K562 (cell line): Measurements from ENCODE around the gene DHX38. TPM values are rescaled to one million over a fixed set of nuclear protein-coding genes. Genes with fewer than 3 reads are reported as not detected.
A peak's percentile ranks its signal among the peaks of the same experiment; 100 is the strongest.

Source experiments
- ATAC-seq: fragments of 200-7000 bp; cut with Tn5 transposase; 3 replicates; pipeline ENCODE4 v1.9.1; 2020; ENCODE audit warnings: moderate library complexity
- BruUV-seq: library from RNA; stranded (reverse); fragments of 400-500 nt; replicated peaks from 2 replicates; lab custom pipeline; 2021; lab: Mats Ljungman, UMichigan
- CTCF ChIA-PET: fragments of 300-600 bp; formaldehyde crosslinking; extraction: SDS; loops from one replicate; lab custom pipeline; 2021; ENCODE audit warnings: low intra/inter-chr PET ratio; lab: Yijun Ruan, JAX
- POLR2A ChIA-PET: fragments of 300-600, 350-650 bp; sonication (Branson Sonifier 250); formaldehyde crosslinking; extraction: SDS; loops from one replicate; lab custom pipeline; 2021; ENCODE audit warnings: antibody characterized with exemption, inconsistent platforms; lab: Yijun Ruan, JAX
- DNase-seq, 4 experiments: peaks; one replicate each; pipeline versions ENCODE4 v3.0.0 to v3.0.0-alpha.2; 2011 to 2018; ENCODE audit warnings: low spot score in 3 of 4, mixed read lengths in 3 of 4; ENCODE audit errors: extremely low read depth in 1 of 4
- FAIRE-seq: peaks from 2 replicates; lab custom pipeline; 2011; peaks lifted over from hg19 to GRCh38; lab: Jason Lieb, UNC
- H2AFZ ChIP-seq: 2 replicates; pipeline ENCODE4 v1.6.0; 2011; ENCODE audit warnings: low read depth, low read length, control low read depth, inconsistent platforms
- H3K27ac ChIP-seq: fragments of 200-600 bp; 3 replicates; pipeline ENCODE4 v1.8.0; 2011; ENCODE audit warnings: low read depth, mild to moderate bottlenecking, control low read depth, inconsistent platforms, low read length, moderate library complexity, mixed read lengths; ENCODE audit errors: extremely low read depth
- H3K27me3 ChIP-seq, 2 experiments: fragments of 300-600 bp in 1 of 2; 2 replicates in 1 of 2; 3 replicates in 1 of 2; pipeline versions ENCODE4 v1.6.0 to v1.8.0; 2011; ENCODE audit warnings: inconsistent platforms in 2 of 2, low read length in 2 of 2, mild to moderate bottlenecking in 1 of 2, mixed read lengths in 1 of 2, moderate library complexity in 1 of 2; ENCODE audit not compliant: control insufficient read depth in 2 of 2, insufficient read depth in 2 of 2
- H3K36me3 ChIP-seq: fragments of 300-600 bp; 3 replicates; pipeline ENCODE4 v1.8.0; 2011; ENCODE audit warnings: mild to moderate bottlenecking, low read length, inconsistent platforms; ENCODE audit not compliant: control insufficient read depth, insufficient read depth
- H3K4me1 ChIP-seq, 2 experiments: fragments of 200-600 bp in 1 of 2; replicated peaks in 1 of 2; 2 replicates in 1 of 2; 3 replicates in 1 of 2; pipeline versions ENCODE4 v1.5.1 to v1.8.0; 2011; ENCODE audit warnings: inconsistent platforms in 2 of 2, low read length in 2 of 2, mild to moderate bottlenecking in 1 of 2, mixed read lengths in 1 of 2, moderate library complexity in 1 of 2; ENCODE audit not compliant: control insufficient read depth in 2 of 2, insufficient read depth in 2 of 2
- H3K4me2 ChIP-seq: 2 replicates; pipeline ENCODE4 v1.6.1; 2011; ENCODE audit warnings: low read length, control low read depth, inconsistent platforms, mixed read lengths; ENCODE audit not compliant: insufficient read depth
- H3K4me3 ChIP-seq: fragments of 200-600 bp; sonication (generic), shearing (Covaris generic); 2 replicates; pipeline ENCODE4 v1.5.1; 2016; ENCODE audit warnings: control low read depth, inconsistent platforms
- H3K79me2 ChIP-seq: fragments of 200-600 bp; 3 replicates; pipeline ENCODE4 v1.8.0; 2011; ENCODE audit warnings: low read length, inconsistent platforms; ENCODE audit not compliant: control insufficient read depth, insufficient read depth
- H3K9ac ChIP-seq, 2 experiments: 2 replicates each; pipeline versions ENCODE4 v1.6.0 to v1.6.1; 2011; ENCODE audit warnings: low read depth in 2 of 2, low read length in 2 of 2, control low read depth in 1 of 2, inconsistent platforms in 1 of 2, mild to moderate bottlenecking in 1 of 2, mixed read lengths in 1 of 2; ENCODE audit not compliant: insufficient read depth in 1 of 2
- H3K9me1 ChIP-seq: one replicate; pipeline ENCODE4 v1.6.0; 2011; ENCODE audit warnings: inconsistent platforms, mild to moderate bottlenecking, low read length, moderate library complexity; ENCODE audit not compliant: control insufficient read depth, insufficient read depth
- H3K9me3 ChIP-seq: replicated peaks from 2 replicates; pipeline ENCODE4 v1.5.1; 2011; ENCODE audit warnings: low read depth, low read length, inconsistent platforms; ENCODE audit not compliant: control insufficient read depth, insufficient read depth
- H4K20me1 ChIP-seq: replicated peaks from 2 replicates; pipeline ENCODE4 v1.6.1; 2011; ENCODE audit warnings: low read length, inconsistent platforms, mixed read lengths; ENCODE audit not compliant: control insufficient read depth, insufficient read depth
- ATF4 ChIP-seq: fragments of 450-650 bp; formaldehyde crosslinking; IDR thresholded peaks from 2 replicates; pipeline ENCODE4 v1.4.0; 2022; ENCODE audit warnings: mild to moderate bottlenecking, moderate library complexity
- BHLHE40 ChIP-seq: IDR thresholded peaks from 2 replicates; pipeline ENCODE4 v1.6.1; 2011; ENCODE audit warnings: low read length, improper control_type of control experiment
- CC2D1A ChIP-seq: fragments of 450-650 bp; IDR thresholded peaks from 2 replicates; pipeline ENCODE4 v1.6.1; 2017; ENCODE audit warnings: mild to moderate bottlenecking
- E2F6 ChIP-seq, 2 experiments: IDR thresholded peaks; 2 replicates each; pipeline ENCODE4 v1.6.1; 2011; ENCODE audit warnings: borderline replicate concordance in 1 of 2, control low read depth in 1 of 2, low read depth in 1 of 2, low read length in 1 of 2, mild to moderate bottlenecking in 1 of 2, mixed read lengths in 1 of 2, moderate library complexity in 1 of 2; ENCODE audit not compliant: insufficient read depth in 1 of 2, insufficient read length in 1 of 2, poor library complexity in 1 of 2, severe bottlenecking in 1 of 2; ENCODE audit errors: extremely low read depth in 1 of 2
- FOXJ2 ChIP-seq: fragments of 200-800 bp; sonication (Bioruptor generic); IDR thresholded peaks from 2 replicates; pipeline ENCODE4 v1.6.1; 2016; ENCODE audit warnings: missing genetic modification characterization, missing compliant biosample characterization
- L3MBTL2 ChIP-seq: fragments of 450-650 bp; IDR thresholded peaks from 2 replicates; pipeline ENCODE4 v1.6.1; 2016; ENCODE audit warnings: mild to moderate bottlenecking, moderate library complexity
- MAX ChIP-seq: sonication (generic); formaldehyde crosslinking; IDR thresholded peaks from 2 replicates; pipeline ENCODE4 v1.9.0; 2022; ENCODE audit warnings: mild to moderate bottlenecking, missing genetic modification reagents
- MNT ChIP-seq, 2 experiments: fragments of 450-650 bp; conservative IDR thresholded peaks; 2 replicates each; pipeline ENCODE4 v1.6.1; 2017; ENCODE audit warnings: mild to moderate bottlenecking in 2 of 2, moderate library complexity in 2 of 2
- RAD51 ChIP-seq: fragments of 450-650 bp; IDR thresholded peaks from 2 replicates; pipeline ENCODE4 v1.7.1; 2016; ENCODE audit warnings: low read depth, mild to moderate bottlenecking, borderline replicate concordance
- SREBF1 ChIP-seq: fragments of 150-350 bp; IDR thresholded peaks from 2 replicates; pipeline ENCODE4 v1.6.1; 2014; ENCODE audit warnings: antibody characterized with exemption, low read depth, low read length, borderline replicate concordance
- TEAD4 ChIP-seq, 2 experiments: sonication (generic) in 1 of 2; formaldehyde crosslinking in 1 of 2; IDR thresholded peaks; 2 replicates each; pipeline versions ENCODE4 v1.6.1 to v1.8.0; 2012 to 2022; ENCODE audit warnings: borderline replicate concordance in 1 of 2, inconsistent platforms in 1 of 2, low read length in 1 of 2, mild to moderate bottlenecking in 1 of 2, missing genetic modification reagents in 1 of 2
- TGIF2 ChIP-seq: sonication (generic); formaldehyde crosslinking; IDR thresholded peaks from 2 replicates; pipeline ENCODE4 v1.8.1; 2022; ENCODE audit warnings: mild to moderate bottlenecking, missing genetic modification reagents, moderate library complexity
- WGBS: fragments of 100-300 bp; shearing (Covaris generic); methylation state at CpG from one replicate; pipeline ENCODE4 v1.1.6; 2016; ENCODE audit warnings: low coverage, mixed read lengths; ENCODE audit not compliant: insufficient coverage; ENCODE audit errors: missing lambda C conversion rate; 5-methylcytosine and 5-hydroxymethylcytosine counted together
- in situ Hi-C: fragments of 300-500 bp; cut with MboI; formaldehyde crosslinking; loops from 4 replicates; pipeline ENCODE4 v1.15.0; 2018; ENCODE audit warnings: inconsistent platforms, mixed read lengths
- intact Hi-C: fragments of 100-400 bp; cut with micrococcal nuclease; formaldehyde crosslinking; loops from 2 replicates; pipeline ENCODE4 v1.14.2; 2022
- polyA plus RNA-seq, 8 experiments: library from polyadenylated mRNA; depleted of rRNA in 4 of 8; stranded (reverse) in 5 of 8; unstranded in 3 of 8; fragments of >200 nt; fragmentation: Nextera tagmentation in 2 of 8; fragmentation: Illumina TruSeq in 1 of 8; extraction: Ambion mirVana in 2 of 8; extraction: Trizol in 1 of 8; gene quantifications; 2 replicates each; pipeline versions ENCODE4 v1.2.1 to v1.2.3, GENCODE V29; 2011 to 2014; ENCODE audit warnings: inconsistent platforms in 1 of 8, missing spikeins in 1 of 8
- total RNA-seq, 7 experiments: library from RNA; depleted of rRNA in 6 of 7; stranded (reverse); fragments of >200 nt in 6 of 7; fragmentation: Illumina TruSeq in 2 of 7; extraction: Trizol in 2 of 7; gene quantifications; 2 replicates each; pipeline versions ENCODE4 v1.2.1 to v1.2.3, GENCODE V29; 2011 to 2021; ENCODE audit warnings: low replicate concordance in 1 of 7

The DHX38 gene
- total and polyA plus RNA-seq, 9 of the 15 experiments (the other 6 are each of a cell fraction or from before 2014, with no cell fraction given): 2.8 to 76.8 (median 40.8) TPM

GRCh38 chr16:72110662-72111615, 17.3 kb downstream of the DHX38 start (continued):
- TF ChIP-seq TEAD4 (IDR thresholded peaks at IDR 0.05; ENCODE audit: low read length) (no peak), TEAD4 (CRISPR knock-in tag; IDR thresholded peaks at IDR 0.05; ENCODE audit: borderline replicate concordance) (no peak)

- intact Hi-C loops: no loop called here
- no peaks in the 10 kb centered on the region for H3K9me3 ChIP-seq
- H3K79me2 ChIP-seq: no peaks in the 10 kb centered on the region
- H2AFZ ChIP-seq: no peak overlapping the region
- 80% methylated on average over 18 of the region's 19 CpGs for WGBS
- DNase-seq (peak; percentile 50 to 54 (median 52)), FAIRE-seq (no peak), ATAC-seq (peak; percentile 65)
- H3K4me1 ChIP-seq: peaks cover 4 to 16% of the 10 kb centered on the region in 2 experiments; a peak in 3 of 5 replicates
- H4K20me1 ChIP-seq: no peaks in the 10 kb centered on the region
- H3K9me1 ChIP-seq: peaks cover 4% of the 10 kb centered on the region
- in situ Hi-C loops: no loop called here
- CTCF ChIA-PET: no interaction called here
- H3K36me3 ChIP-seq: peaks cover 57% of the 10 kb centered on the region; the same call in 2 of the 3 replicates
- BruUV-seq: no TSS peak
- H3K4me2 ChIP-seq: no peak overlapping the region
- POLR2A ChIA-PET: interaction anchor here (0.7 to 1.1 kb wide), 3 partner anchors 9 to 26 kb away, joined by 3 to 4 read pairs (median 3); partner anchors contain the start of genes DHX38 and TXNL4B
- H3K27me3 ChIP-seq: no peaks in the 10 kb centered on the region
- H3K4me3 ChIP-seq: no peak overlapping the region
- H3K9ac ChIP-seq: no peak overlapping the region
- no peak overlapping the region for H3K27ac ChIP-seq
- peak; percentile 56; the same call in 1 of the 2 replicates for TF ChIP-seq BHLHE40
- TF ChIP-seq FOXJ2: 0 out of 2 replicates have a peak, but pooled peaks have one; percentile 32
- TF ChIP-seq ATF4 (CRISPR knock-in tag): no peak
- TF ChIP-seq MAX: peak; percentile 67
- peak in 1 of 2 experiments; percentile 42 for TF ChIP-seq E2F6 (IDR thresholded peaks at IDR 0.05; ENCODE audit: borderline replicate concordance in 1 of 2, extremely low read depth in 1 of 2, insufficient read depth in 1 of 2, insufficient read length in 1 of 2, low read depth in 1 of 2, low read length in 1 of 2, poor library complexity in 1 of 2, severe bottlenecking in 1 of 2)
- TF ChIP-seq SREBF1: no peak
- TF ChIP-seq TGIF2 (CRISPR knock-in tag): no peak
- TF ChIP-seq MNT (conservative IDR thresholded peaks at IDR 0.05): peak in 1 of 2 experiments; percentile 44; a peak in 2 of 4 replicates
- TF ChIP-seq RAD51: 0 out of 2 replicates have a peak, but pooled peaks have one; percentile 14
- peak; percentile 80 for TF ChIP-seq L3MBTL2
- no peak for TF ChIP-seq CC2D1A
Observed at GRCh38 chr16:72111657-72112451, 18.2 kb downstream of the DHX38 start.
